ENCODE results near the gene ATG7. TPM values are rescaled to one million over a fixed set of nuclear protein-coding genes. Genes with fewer than 3 reads are reported as not detected.

ATG7 gene
- total RNA-seq, 1 experiment from 2014 or later: 25.7 TPM

- Histone ChIP-seq H3K4me3 (no peak overlapping the region), H3K36me3 (no peaks in the 10 kb centered on the region; the same call in 1 of the 2 replicates), H3K27me3 (no peaks in the 10 kb centered on the region), H3K9me3 (replicated peaks) (no peaks in the 10 kb centered on the region), H3K27ac (no peak overlapping the region), H3K4me1 (peaks cover 57% of the 10 kb centered on the region)
- DNase-seq: no peak
These were observed 333.2 kb downstream of the ATG7 start for GRCh38 chr3:11605398-11605797.

- DNase-seq: peak in 1 of 2 experiments; percentile 45
- Histone ChIP-seq H3K4me1 (peaks cover 55% of the 10 kb centered on the region), H3K36me3 (no peaks in the 10 kb centered on the region; the same call in 1 of the 2 replicates), H3K27ac (no peak overlapping the region), H3K4me3 (no peak overlapping the region), H3K27me3 (no peaks in the 10 kb centered on the region), H3K9me3 (replicated peaks) (no peaks in the 10 kb centered on the region)
These were observed 334.0 kb downstream of the ATG7 start for GRCh38 chr3:11606090-11606784.

GRCh38 chr3:11606865-11607440 is 334.8 kb downstream of the ATG7 start:
- Histone ChIP-seq H3K9me3 (replicated peaks) (no peaks in the 10 kb centered on the region), H3K27me3 (no peaks in the 10 kb centered on the region), H3K27ac (no peak overlapping the region; the same call in 1 of the 2 replicates), H3K4me1 (peaks cover 54% of the 10 kb centered on the region), H3K36me3 (no peaks in the 10 kb centered on the region; the same call in 1 of the 2 replicates), H3K4me3 (no peak overlapping the region)
- no peak for DNase-seq

Other genes with a start within 250 kb of the ATG7 start
- 0.04 TPM in 1 of 2 replicates, not detected in the other for gene HRH1, start 117.9 kb upstream of the ATG7 start, total RNA-seq (2014; rRNA removed; shearing (Covaris generic))